Neuronal stem cell (in vitro differentiated cells): ENCODE results near the gene PLPPR2.

Experiments used
- DNase-seq: peaks from one replicate; pipeline ENCODE4 v3.0.0-alpha.2; 2013; ENCODE audit warnings: low spot score
- H2AFZ ChIP-seq: one replicate; pipeline ENCODE4 v1.6.1; 2013; ENCODE audit warnings: mild to moderate bottlenecking, low read length, inconsistent platforms
- H2AK5ac ChIP-seq: 2 replicates; pipeline ENCODE4 v1.6.1; 2013; ENCODE audit warnings: low read depth, mild to moderate bottlenecking, inconsistent platforms, low read length, moderate library complexity, mixed read lengths
- H2BK120ac ChIP-seq: 2 replicates; pipeline ENCODE4 v1.6.1; 2013; ENCODE audit warnings: low read depth, mild to moderate bottlenecking, inconsistent platforms, low read length, moderate library complexity, mixed read lengths
- H2BK12ac ChIP-seq: one replicate; pipeline ENCODE4 v1.6.1; 2013; ENCODE audit warnings: low read length, inconsistent platforms
- H2BK15ac ChIP-seq: 2 replicates; pipeline ENCODE4 v1.6.1; 2013; ENCODE audit warnings: mild to moderate bottlenecking, low read length, inconsistent platforms, mixed read lengths
- H2BK5ac ChIP-seq: one replicate; pipeline ENCODE4 v1.6.1; 2013; ENCODE audit warnings: inconsistent platforms, mild to moderate bottlenecking, low read length, moderate library complexity
- H3K14ac ChIP-seq: one replicate; pipeline ENCODE4 v1.6.1; 2013; ENCODE audit warnings: low read length, inconsistent platforms
- H3K18ac ChIP-seq: 2 replicates; pipeline ENCODE4 v1.6.1; 2013; ENCODE audit warnings: low read length, inconsistent platforms
- H3K23ac ChIP-seq: 2 replicates; pipeline ENCODE4 v1.6.1; 2013; ENCODE audit warnings: low read depth, mild to moderate bottlenecking, mixed read lengths, low read length, inconsistent platforms; ENCODE audit not compliant: poor library complexity
- H3K27ac ChIP-seq: replicated peaks from 3 replicates; pipeline ENCODE4 v1.5.1; 2013; ENCODE audit warnings: low read length, inconsistent platforms
- H3K27me3 ChIP-seq, 3 experiments: 2 replicates each; pipeline ENCODE4 v1.6.1; 2013; ENCODE audit warnings: low read length in 3 of 3, mild to moderate bottlenecking in 2 of 3, inconsistent platforms in 1 of 3, low read depth in 1 of 3, mixed read lengths in 1 of 3, moderate library complexity in 1 of 3; ENCODE audit not compliant: control insufficient read depth in 3 of 3, insufficient read depth in 3 of 3
- H3K36me3 ChIP-seq, 2 donors: replicated peaks in 1 of 2; 2 replicates each; pipeline ENCODE4 v1.6.1; 2013; ENCODE audit warnings: low read length in 2 of 2; ENCODE audit not compliant: control insufficient read depth in 2 of 2, insufficient read depth in 2 of 2
- H3K4ac ChIP-seq: 2 replicates; pipeline ENCODE4 v1.6.1; 2013; ENCODE audit warnings: inconsistent platforms, mild to moderate bottlenecking, low read length, moderate library complexity
- H3K4me1 ChIP-seq, 2 donors: 1 replicate in 1 of 2; 2 replicates in 1 of 2; pipeline ENCODE4 v1.6.1; 2013; ENCODE audit warnings: low read length in 2 of 2, low read depth in 1 of 2; ENCODE audit not compliant: control insufficient read depth in 2 of 2, insufficient read depth in 1 of 2
- H3K4me2 ChIP-seq: one replicate; pipeline ENCODE4 v1.6.1; 2013; ENCODE audit warnings: mild to moderate bottlenecking, low read length, inconsistent platforms; ENCODE audit not compliant: insufficient read depth, poor library complexity, severe bottlenecking
- H3K4me3 ChIP-seq, 2 donors: 2 replicates each; pipeline ENCODE4 v1.5.1; 2013; ENCODE audit warnings: low read length in 2 of 2, mild to moderate bottlenecking in 2 of 2, inconsistent platforms in 1 of 2, moderate library complexity in 1 of 2
- H3K79me1 ChIP-seq: one replicate; pipeline ENCODE4 v1.6.1; 2013; ENCODE audit warnings: low read depth, mild to moderate bottlenecking, inconsistent platforms, low read length, moderate library complexity
- H3K9ac ChIP-seq: one replicate; pipeline ENCODE4 v1.6.1; 2013; ENCODE audit warnings: mild to moderate bottlenecking, low read depth, low read length, inconsistent platforms; ENCODE audit not compliant: poor library complexity
- H3K9me3 ChIP-seq, 2 donors: replicated peaks in 1 of 2; 2 replicates each; pipeline versions ENCODE3 to v1.6.1; 2013; ENCODE audit warnings: low read length in 2 of 2, mild to moderate bottlenecking in 2 of 2, inconsistent platforms in 1 of 2, low read depth in 1 of 2, mixed read lengths in 1 of 2, moderate library complexity in 1 of 2; ENCODE audit not compliant: control insufficient read depth in 2 of 2, insufficient read depth in 1 of 2
- H4K8ac ChIP-seq: one replicate; pipeline ENCODE4 v1.6.1; 2013; ENCODE audit warnings: low read depth, mild to moderate bottlenecking, inconsistent platforms, low read length, moderate library complexity
- H4K91ac ChIP-seq: one replicate; pipeline ENCODE4 v1.6.1; 2013; ENCODE audit warnings: low read length, low read depth, mild to moderate bottlenecking, inconsistent platforms; ENCODE audit not compliant: poor library complexity
- WGBS, 2 donors: extraction: QIAGEN DNeasy Blood & Tissue Kit; methylation state at CpG; one replicate each; pipeline ENCODE4 v1.1.7; 2013; ENCODE audit warnings: missing lambda C conversion rate in 2 of 2, mixed read lengths in 1 of 2; ENCODE audit not compliant: insufficient read length in 2 of 2, insufficient replicate concordance in 1 of 2; ENCODE audit errors: extremely low coverage in 2 of 2; 5-methylcytosine and 5-hydroxymethylcytosine counted together

PLPPR2 gene

GRCh38 chr19:11356676-11357550 is 1.7 kb downstream of the PLPPR2 start:
- Histone ChIP-seq H4K91ac (no peak overlapping the region), H2BK15ac (no peak overlapping the region), H3K23ac (peak overlapping the region; percentile 81), H2BK12ac (no peak overlapping the region), H3K36me3 (no peaks in the 10 kb centered on the region), H3K9me3 (no peaks in the 10 kb centered on the region), H3K4me3 (no peak overlapping the region), H3K27ac (no peak overlapping the region), H2BK120ac (no peak overlapping the region), H3K4ac (peak overlapping the region; percentile 20), H3K4me1 (peaks cover 5 to 12% of the 10 kb centered on the region in 2 donors), H3K27me3 (peaks cover 0 to 16% (median 0%) of the 10 kb centered on the region in 3 experiments), H3K14ac (peak overlapping the region; percentile 63), H3K79me1 (no peaks in the 10 kb centered on the region), H4K8ac (no peak overlapping the region), H2AFZ (no peak overlapping the region), H2BK5ac (no peak overlapping the region), H2AK5ac (peak overlapping the region; percentile 84), H3K9ac (peak overlapping the region; percentile 12), H3K18ac (no peak overlapping the region), H3K4me2 (no peak overlapping the region)
- no peak for DNase-seq
- no CpG with 5 or more reads among the region's 11 CpGs for WGBS, 2 donors

GRCh38 chr19:11359421-11359820 is 4.2 kb downstream of the PLPPR2 start:
- no peak overlapping the region for H4K91ac ChIP-seq
- H3K79me1 ChIP-seq = no peaks in the 10 kb centered on the region
- H3K4me3 ChIP-seq = no peak overlapping the region
- H3K18ac ChIP-seq = peak overlapping the region; percentile 72
- H2BK120ac ChIP-seq = no peak overlapping the region
- H3K27me3 ChIP-seq = peaks cover 0 to 18% (median 0%) of the 10 kb centered on the region in 3 experiments
- peak overlapping the region; percentile 47 for H3K14ac ChIP-seq
- H3K4me2 ChIP-seq = peak overlapping the region; percentile 0
- no CpG with 5 or more reads among the region's 11 CpGs for WGBS, 2 donors
- no peak overlapping the region for H3K4ac ChIP-seq
- H3K36me3 ChIP-seq = no peaks in the 10 kb centered on the region
- H2BK5ac ChIP-seq = peak overlapping the region; percentile 71
- H2AK5ac ChIP-seq = peak overlapping the region; percentile 61
- no peak overlapping the region for H3K27ac ChIP-seq
- no peak for DNase-seq
- no peak overlapping the region for H4K8ac ChIP-seq
- peak overlapping the region; percentile 6 for H2BK15ac ChIP-seq
- H3K23ac ChIP-seq = peak overlapping the region; percentile 60
- no peak overlapping the region for H2AFZ ChIP-seq
- H3K9ac ChIP-seq = no peak overlapping the region
- peaks cover 4 to 14% of the 10 kb centered on the region in 2 donors for H3K4me1 ChIP-seq
- H3K9me3 ChIP-seq = no peaks in the 10 kb centered on the region
- no peak overlapping the region for H2BK12ac ChIP-seq

DNA sequence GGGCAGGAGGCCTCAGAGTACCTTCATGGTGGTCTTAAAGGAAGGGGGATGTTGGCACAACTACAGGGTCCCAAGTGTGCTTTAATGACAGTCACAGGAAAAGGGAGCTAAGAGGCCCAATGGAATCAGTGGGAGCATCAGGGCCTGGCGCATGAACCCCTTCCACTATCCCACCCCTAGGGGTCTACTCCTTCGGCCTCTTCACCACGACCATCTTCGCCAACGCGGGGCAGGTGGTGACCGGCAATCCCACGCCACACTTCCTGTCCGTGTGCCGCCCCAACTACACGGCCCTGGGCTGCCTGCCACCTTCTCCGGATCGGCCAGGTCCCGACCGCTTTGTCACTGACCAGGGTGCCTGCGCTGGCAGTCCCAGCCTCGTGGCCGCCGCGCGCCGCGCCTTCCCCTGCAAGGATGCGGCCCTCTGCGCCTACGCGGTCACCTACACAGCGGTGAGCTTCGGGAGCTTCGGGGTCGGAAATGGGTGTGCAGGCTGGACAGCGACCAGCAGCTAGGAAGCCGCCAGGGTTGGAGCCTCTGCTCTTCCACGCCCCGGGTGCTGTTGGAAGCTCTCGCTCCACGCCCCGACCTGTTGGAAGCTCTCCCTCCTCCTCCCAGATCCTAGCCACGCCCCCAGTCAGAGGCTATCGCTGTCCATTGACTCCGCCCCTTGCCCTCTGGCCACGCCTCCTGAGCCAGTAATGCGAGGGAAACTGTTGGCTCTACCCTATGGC is 6.0 kb downstream of the PLPPR2 start:
- Histone ChIP-seq H4K8ac (no peak overlapping the region), H3K79me1 (no peaks in the 10 kb centered on the region), H3K27ac (no peak overlapping the region), H2AK5ac (peak overlapping the region; percentile 21), H3K27me3 (peaks cover 0 to 15% (median 0%) of the 10 kb centered on the region in 3 experiments), H3K18ac (peak overlapping the region; percentile 82), H3K9me3 (no peaks in the 10 kb centered on the region), H3K23ac (peak overlapping the region; percentile 29), H4K91ac (no peak overlapping the region), H2BK5ac (peak overlapping the region; percentile 22), H2BK12ac (peak overlapping the region; percentile 24), H3K4me3 (peak overlapping the region in 1 of 2 donors; percentile 72), H3K4ac (no peak overlapping the region), H2AFZ (no peak overlapping the region), H3K36me3 (peaks cover 0 to 2% of the 10 kb centered on the region in 2 donors), H2BK120ac (peak overlapping the region; percentile 24), H3K4me1 (peaks cover 0 to 9% of the 10 kb centered on the region in 2 donors), H3K4me2 (peak overlapping the region; percentile 56), H3K9ac (peak overlapping the region; percentile 86), H3K14ac (peak overlapping the region; percentile 90), H2BK15ac (peak overlapping the region; percentile 45)
- peak; percentile 86 for DNase-seq
- no CpG with 5 or more reads among the region's 43 CpGs for WGBS, 2 donors
